WERI-Rb-1 (cell line): ENCODE results near the gene OR6N1.

ENCODE experiments used
- DNase-seq: peaks from one replicate; pipeline ENCODE4 v3.0.0-alpha.2; 2020
- H3K27ac ChIP-seq: fragments of 250-450 bp; sonication (Bioruptor Pico); 2 replicates; pipeline ENCODE4 v1.5.1; 2020; ENCODE audit warnings: mild to moderate bottlenecking, moderate library complexity
- H3K27me3 ChIP-seq: fragments of 250-450 bp; sonication (Bioruptor Pico); 2 replicates; pipeline ENCODE4 v1.5.1; 2021; ENCODE audit warnings: mild to moderate bottlenecking, low read depth, moderate library complexity; ENCODE audit not compliant: insufficient read depth, severe bottlenecking
- H3K36me3 ChIP-seq: fragments of 250-450 bp; sonication (Bioruptor Pico); 2 replicates; pipeline ENCODE4 v1.5.1; 2020; ENCODE audit warnings: mild to moderate bottlenecking, moderate library complexity
- H3K4me3 ChIP-seq: 2 replicates; pipeline ENCODE4 v1.5.1; 2011; ENCODE audit warnings: low read depth, mild to moderate bottlenecking, control low read depth, low read length
- H3K9me3 ChIP-seq: fragments of 250-450 bp; sonication (Bioruptor Pico); 2 replicates; pipeline ENCODE4 v1.5.1; 2021; ENCODE audit warnings: mild to moderate bottlenecking, moderate library complexity; ENCODE audit not compliant: severe bottlenecking
- TF ChIP-seq, protein P1 (sequence below): IDR thresholded peaks from 2 replicates; pipeline ENCODE4 v1.5.1; 2011; ENCODE audit warnings: low read depth, mild to moderate bottlenecking, control low read depth, inconsistent platforms, low read length

Gene OR6N1

DNA sequence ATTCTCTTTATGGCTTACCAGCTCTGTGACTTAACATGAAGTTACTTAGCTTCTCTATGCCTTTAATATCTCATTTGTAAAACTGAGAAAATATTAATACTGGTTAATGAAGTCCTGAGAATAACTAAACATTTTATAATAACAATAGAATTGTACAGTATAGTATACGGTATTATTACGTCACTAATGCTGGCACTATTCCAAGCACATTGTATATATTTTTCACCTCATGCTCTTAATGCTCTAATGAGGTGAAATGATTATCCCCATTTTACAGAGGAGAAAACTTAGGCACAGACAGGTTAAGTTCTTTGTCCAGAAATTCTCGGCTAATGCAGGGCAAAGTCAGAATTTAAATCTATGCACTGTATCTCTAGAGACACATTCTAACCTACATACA lies 52.3 kb downstream of the OR6N1 start:
- H3K27ac ChIP-seq = no peak overlapping the region
- TF ChIP-seq, protein P1, sequence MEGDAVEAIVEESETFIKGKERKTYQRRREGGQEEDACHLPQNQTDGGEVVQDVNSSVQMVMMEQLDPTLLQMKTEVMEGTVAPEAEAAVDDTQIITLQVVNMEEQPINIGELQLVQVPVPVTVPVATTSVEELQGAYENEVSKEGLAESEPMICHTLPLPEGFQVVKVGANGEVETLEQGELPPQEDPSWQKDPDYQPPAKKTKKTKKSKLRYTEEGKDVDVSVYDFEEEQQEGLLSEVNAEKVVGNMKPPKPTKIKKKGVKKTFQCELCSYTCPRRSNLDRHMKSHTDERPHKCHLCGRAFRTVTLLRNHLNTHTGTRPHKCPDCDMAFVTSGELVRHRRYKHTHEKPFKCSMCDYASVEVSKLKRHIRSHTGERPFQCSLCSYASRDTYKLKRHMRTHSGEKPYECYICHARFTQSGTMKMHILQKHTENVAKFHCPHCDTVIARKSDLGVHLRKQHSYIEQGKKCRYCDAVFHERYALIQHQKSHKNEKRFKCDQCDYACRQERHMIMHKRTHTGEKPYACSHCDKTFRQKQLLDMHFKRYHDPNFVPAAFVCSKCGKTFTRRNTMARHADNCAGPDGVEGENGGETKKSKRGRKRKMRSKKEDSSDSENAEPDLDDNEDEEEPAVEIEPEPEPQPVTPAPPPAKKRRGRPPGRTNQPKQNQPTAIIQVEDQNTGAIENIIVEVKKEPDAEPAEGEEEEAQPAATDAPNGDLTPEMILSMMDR = no peak
- peaks cover 78% of the 10 kb centered on the region for H3K27me3 ChIP-seq
- no peaks in the 10 kb centered on the region for H3K9me3 ChIP-seq
- DNase-seq = no peak
- no peak overlapping the region for H3K4me3 ChIP-seq
- H3K36me3 ChIP-seq = no peaks in the 10 kb centered on the region

DNA sequence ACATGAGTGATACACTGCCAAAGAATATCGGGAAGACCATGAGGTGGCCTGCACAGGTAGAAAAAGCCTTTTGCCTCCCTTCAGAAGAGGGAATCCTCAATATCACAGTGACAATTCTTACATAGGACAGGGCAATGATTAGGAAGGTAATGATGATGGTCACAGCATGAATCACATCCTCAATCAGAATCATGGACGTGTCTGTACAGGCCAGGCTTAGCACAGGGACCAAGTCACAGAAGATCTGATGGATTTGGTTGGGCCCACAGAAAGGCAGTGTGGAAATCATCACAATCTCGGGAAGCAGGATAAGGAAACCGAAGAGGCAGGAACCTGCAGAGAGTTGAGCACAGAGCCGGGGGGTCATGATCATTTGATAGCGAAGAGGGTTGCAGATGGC lies 54.7 kb downstream of the OR6N1 start:
- H3K9me3 ChIP-seq = no peaks in the 10 kb centered on the region
- TF ChIP-seq, protein P1 = no peak
- no peaks in the 10 kb centered on the region for H3K36me3 ChIP-seq
- H3K27me3 ChIP-seq = peaks cover 73% of the 10 kb centered on the region
- no peak for DNase-seq
- no peak overlapping the region for H3K4me3 ChIP-seq
- no peak overlapping the region for H3K27ac ChIP-seq

DNA sequence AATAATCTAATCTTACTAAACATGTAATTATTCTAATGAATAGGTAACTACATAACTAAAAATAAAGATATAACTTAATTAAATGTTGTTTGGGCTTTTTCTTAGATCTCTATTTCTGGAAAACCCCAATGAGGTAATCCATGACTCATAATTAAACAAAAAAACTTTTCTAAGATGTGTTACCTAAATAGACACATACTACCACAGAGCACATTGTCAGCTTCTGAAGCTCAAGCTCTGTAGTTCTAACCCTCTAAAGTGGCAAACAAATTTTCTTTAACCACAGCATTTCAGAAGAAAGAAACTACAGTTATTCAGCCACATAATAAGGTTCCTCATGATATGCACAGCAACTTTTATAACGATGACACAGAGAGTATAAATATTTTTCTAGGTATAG lies 55.7 kb downstream of the OR6N1 start:
- Histone ChIP-seq H3K27ac (no peak overlapping the region), H3K36me3 (no peaks in the 10 kb centered on the region), H3K4me3 (no peak overlapping the region), H3K27me3 (peaks cover 76% of the 10 kb centered on the region), H3K9me3 (no peaks in the 10 kb centered on the region)
- TF ChIP-seq, protein P1 = no peak
- DNase-seq = no peak

DNA sequence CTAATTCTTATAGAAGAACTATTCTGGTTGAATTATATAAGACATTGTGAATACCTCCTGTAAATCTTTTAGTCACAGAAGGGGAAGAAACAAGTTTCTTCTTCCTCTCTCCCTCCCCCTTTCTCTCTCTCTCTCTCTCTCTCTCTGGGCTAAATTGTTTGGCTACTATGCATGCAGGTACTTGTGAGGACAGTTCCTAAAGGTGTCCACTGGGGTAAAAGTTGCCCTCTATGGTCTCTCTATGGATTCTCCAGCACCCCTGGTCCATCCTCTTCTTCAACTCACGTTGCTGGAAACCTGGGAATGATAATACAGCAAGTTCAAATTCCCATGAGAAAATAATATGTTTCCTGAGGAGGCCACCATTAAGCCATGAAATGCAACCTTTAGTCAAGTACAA lies 57.2 kb downstream of the OR6N1 start:
- no peak overlapping the region for H3K4me3 ChIP-seq
- DNase-seq = no peak
- peaks cover 70% of the 10 kb centered on the region for H3K27me3 ChIP-seq
- H3K27ac ChIP-seq = no peak overlapping the region
- TF ChIP-seq, protein P1 = no peak
- no peaks in the 10 kb centered on the region for H3K36me3 ChIP-seq
- H3K9me3 ChIP-seq = no peaks in the 10 kb centered on the region
